ENCODE data around the gene NOD1. TPM values are rescaled to one million over a fixed set of nuclear protein-coding genes. Genes with fewer than 3 reads are reported as not detected.
"Not testable (repeated sequence)": the region's sequence is repeated elsewhere in the genome, so short reads cannot be mapped to it uniquely, and the experiment has no call there.

NOD1 gene
- total RNA-seq, 4 donors from 2014 or later, result 12.4 to 18.3 (median 15.6) TPM

DNA sequence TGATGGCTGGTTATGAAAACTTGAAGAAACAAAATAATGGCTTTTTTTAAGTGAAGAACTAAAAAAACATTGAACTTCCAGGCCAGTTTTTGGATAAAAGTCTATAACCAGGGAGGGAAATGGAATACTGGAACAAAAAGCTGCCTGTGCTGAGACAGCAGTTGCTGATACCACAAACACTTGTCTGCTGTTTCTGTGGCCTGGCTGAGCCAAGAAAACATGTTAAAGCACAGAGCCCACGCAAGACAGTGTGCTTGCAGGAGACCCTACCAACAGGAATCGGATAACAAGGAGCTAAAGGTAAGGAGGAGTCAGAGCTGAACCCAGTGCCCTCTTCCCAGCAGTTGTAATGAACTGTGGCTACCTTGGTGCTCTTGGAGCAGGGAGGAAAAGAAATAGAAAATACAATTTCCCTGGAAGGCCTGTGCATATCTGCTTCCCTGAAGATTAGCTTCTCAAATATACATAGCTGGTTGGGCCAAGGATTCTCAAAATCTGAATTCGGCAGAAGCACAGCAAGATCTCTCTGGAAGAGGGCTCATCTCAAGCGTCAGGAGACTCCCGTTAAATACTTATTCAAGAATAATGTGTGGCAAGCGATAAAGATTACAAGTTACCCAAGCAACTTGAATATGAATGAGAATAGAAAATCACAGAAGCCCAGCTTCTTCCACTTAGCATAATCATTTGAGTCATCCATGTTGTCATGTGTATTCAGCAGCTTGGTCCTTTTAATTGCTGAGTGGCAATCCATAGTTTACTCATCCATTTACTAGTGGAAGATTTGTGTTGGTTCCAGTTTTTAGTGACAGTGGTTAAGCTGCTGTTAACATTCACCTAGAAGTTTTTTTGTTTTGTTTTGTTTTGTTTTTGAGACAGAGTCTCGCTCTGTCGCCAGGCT, 87.6 kb downstream of the NOD1 start:
- intact Hi-C loops (cut with DNase I; ENCODE audit: low total_unique reads) (no loop called here), in situ Hi-C loops (cut with MboI; ENCODE audit: low pct_ligation_motif_present in 1 of 4, low pct_unique_long_range_greater_than_20kb in 1 of 4, low sequenced_read_pairs in 3 of 4) (no loop called here)
- TF ChIP-seq POLR2A (IDR thresholded peaks at IDR 0.05), result no peak
- TF ChIP-seq POLR2AphosphoS5 (IDR thresholded peaks at IDR 0.05), result no peak
- no peak for TF ChIP-seq EP300 (IDR thresholded peaks at IDR 0.05; ENCODE audit: low read depth)
- TF ChIP-seq, protein P1, sequence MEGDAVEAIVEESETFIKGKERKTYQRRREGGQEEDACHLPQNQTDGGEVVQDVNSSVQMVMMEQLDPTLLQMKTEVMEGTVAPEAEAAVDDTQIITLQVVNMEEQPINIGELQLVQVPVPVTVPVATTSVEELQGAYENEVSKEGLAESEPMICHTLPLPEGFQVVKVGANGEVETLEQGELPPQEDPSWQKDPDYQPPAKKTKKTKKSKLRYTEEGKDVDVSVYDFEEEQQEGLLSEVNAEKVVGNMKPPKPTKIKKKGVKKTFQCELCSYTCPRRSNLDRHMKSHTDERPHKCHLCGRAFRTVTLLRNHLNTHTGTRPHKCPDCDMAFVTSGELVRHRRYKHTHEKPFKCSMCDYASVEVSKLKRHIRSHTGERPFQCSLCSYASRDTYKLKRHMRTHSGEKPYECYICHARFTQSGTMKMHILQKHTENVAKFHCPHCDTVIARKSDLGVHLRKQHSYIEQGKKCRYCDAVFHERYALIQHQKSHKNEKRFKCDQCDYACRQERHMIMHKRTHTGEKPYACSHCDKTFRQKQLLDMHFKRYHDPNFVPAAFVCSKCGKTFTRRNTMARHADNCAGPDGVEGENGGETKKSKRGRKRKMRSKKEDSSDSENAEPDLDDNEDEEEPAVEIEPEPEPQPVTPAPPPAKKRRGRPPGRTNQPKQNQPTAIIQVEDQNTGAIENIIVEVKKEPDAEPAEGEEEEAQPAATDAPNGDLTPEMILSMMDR (IDR thresholded peaks at IDR 0.05), result no peak
- Histone ChIP-seq H3K4me3 (no peak overlapping the region), H3K4me1 (no peaks in the 10 kb centered on the region), H3K27me3 (no peaks in the 10 kb centered on the region), H3K36me3 (no peaks in the 10 kb centered on the region), H3K27ac (no peak overlapping the region), H3K9me3 (no peaks in the 10 kb centered on the region)
- no peak for DNase-seq
- WGBS, 2 donors (ENCODE audit: low coverage in 1 of 2), result 94 to 95% methylated on average over 7 to 8 of the region's 8 CpGs

DNA sequence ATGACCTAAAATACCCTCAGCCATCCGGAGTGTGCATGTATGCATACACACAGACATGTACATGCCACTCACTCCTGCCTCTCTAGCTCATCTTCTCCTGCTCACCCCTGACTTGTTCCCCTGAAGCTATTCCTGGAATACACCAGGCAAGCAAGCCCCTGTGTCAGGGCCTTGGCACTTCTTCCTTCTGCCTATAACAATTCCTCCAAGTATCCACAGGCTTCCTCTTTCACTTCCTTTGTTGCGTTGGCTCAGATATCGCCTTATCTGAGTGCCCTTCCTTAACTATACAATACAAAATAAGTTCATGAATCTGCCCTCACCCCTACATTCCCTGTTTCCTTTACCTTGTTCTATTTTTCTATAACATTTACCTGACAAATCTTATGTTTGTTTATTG, 88.8 kb downstream of the NOD1 start:
- DNase-seq, result no peak
- TF ChIP-seq POLR2A (IDR thresholded peaks at IDR 0.05) (no peak), POLR2AphosphoS5 (IDR thresholded peaks at IDR 0.05) (no peak), EP300 (IDR thresholded peaks at IDR 0.05; ENCODE audit: low read depth) (no peak)
- TF ChIP-seq, protein P1 (IDR thresholded peaks at IDR 0.05), result no peak
- no peaks in the 10 kb centered on the region for H3K9me3 ChIP-seq
- H3K4me3 ChIP-seq, result no peak overlapping the region
- no peaks in the 10 kb centered on the region for H3K27me3 ChIP-seq
- intact Hi-C loops (cut with DNase I; ENCODE audit: low total_unique reads) (no loop called here), in situ Hi-C loops (cut with MboI; ENCODE audit: low pct_ligation_motif_present in 1 of 4, low pct_unique_long_range_greater_than_20kb in 1 of 4, low sequenced_read_pairs in 3 of 4) (no loop called here)
- 77 to 81% methylated on average over 2 to 3 of the region's 3 CpGs for WGBS, 2 donors (ENCODE audit: low coverage in 1 of 2)
- H3K27ac ChIP-seq, result no peak overlapping the region
- H3K36me3 ChIP-seq, result no peaks in the 10 kb centered on the region
- H3K4me1 ChIP-seq, result no peaks in the 10 kb centered on the region

DNA sequence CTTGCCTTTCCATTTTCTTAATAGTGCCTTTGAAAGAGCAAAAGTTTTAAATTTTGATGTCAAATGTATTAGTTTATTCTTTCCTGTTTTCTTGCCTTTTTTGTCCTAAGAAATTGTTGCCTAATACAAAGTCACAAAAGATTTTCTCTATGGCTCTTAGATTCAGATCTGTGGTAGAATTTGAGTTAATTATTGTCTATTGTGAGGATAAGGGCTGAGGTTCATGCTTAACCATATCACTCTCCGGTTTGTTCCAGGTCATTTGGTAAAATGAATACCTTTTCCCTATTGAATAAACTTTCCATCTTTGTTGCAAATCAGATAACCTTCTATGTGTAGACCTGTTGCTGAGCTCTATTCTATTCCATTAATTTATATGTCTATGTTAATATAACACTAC, 96.0 kb downstream of the NOD1 start:
- no peaks in the 10 kb centered on the region for H3K27me3 ChIP-seq
- no peak overlapping the region for H3K4me3 ChIP-seq
- TF ChIP-seq EP300 (IDR thresholded peaks at IDR 0.05; ENCODE audit: low read depth) (no peak), POLR2AphosphoS5 (IDR thresholded peaks at IDR 0.05) (no peak), POLR2A (IDR thresholded peaks at IDR 0.05) (no peak)
- TF ChIP-seq, protein P1 (IDR thresholded peaks at IDR 0.05), result no peak
- no peaks in the 10 kb centered on the region for H3K36me3 ChIP-seq
- peaks cover 5 to 7% of the 10 kb centered on the region in 2 donors for H3K9me3 ChIP-seq
- H3K27ac ChIP-seq, result no peak overlapping the region
- no peaks in the 10 kb centered on the region for H3K4me1 ChIP-seq
- no peak for DNase-seq
- intact Hi-C loops (cut with DNase I; ENCODE audit: low total_unique reads) (no loop called here), in situ Hi-C loops (cut with MboI; ENCODE audit: low pct_ligation_motif_present in 1 of 4, low pct_unique_long_range_greater_than_20kb in 1 of 4, low sequenced_read_pairs in 3 of 4) (no loop called here)
- 39 to 88% methylated on average over 1 of the region's 1 CpG for WGBS, 2 donors (ENCODE audit: low coverage in 1 of 2)

DNA sequence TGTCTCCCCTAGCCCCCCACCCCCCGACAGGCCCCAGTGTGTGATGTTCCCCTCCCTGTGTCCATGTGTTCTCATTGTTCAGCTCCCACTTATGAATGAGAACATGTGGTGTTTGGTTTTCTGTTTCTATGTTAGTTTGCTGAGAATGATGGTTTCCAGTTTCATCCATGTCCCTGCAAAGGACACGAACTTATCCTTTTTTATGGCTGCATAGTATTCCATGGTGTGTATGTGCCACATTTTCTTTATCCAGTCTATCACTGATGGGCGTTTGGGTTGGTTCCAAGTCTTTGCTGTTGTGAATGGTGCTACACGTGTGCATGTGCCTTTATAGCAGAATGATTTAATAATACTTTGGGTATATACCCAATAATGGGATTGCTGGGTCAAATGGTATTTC, 97.8 kb downstream of the NOD1 start:
- H3K9me3 ChIP-seq; DNase-seq; H3K27ac ChIP-seq; H3K36me3 ChIP-seq; H3K27me3 ChIP-seq; intact Hi-C loops (cut with DNase I; ENCODE audit: low total_unique reads); H3K4me1 ChIP-seq; H3K4me3 ChIP-seq; in situ Hi-C loops (cut with MboI; ENCODE audit: low pct_ligation_motif_present in 1 of 4, low pct_unique_long_range_greater_than_20kb in 1 of 4, low sequenced_read_pairs in 3 of 4): not testable (repeated sequence)
- 100% methylated on average over 3 to 4 of the region's 4 CpGs for WGBS, 2 donors (ENCODE audit: low coverage in 1 of 2)

Measured in transverse colon (tissue), 4 donors.